Measurements from ENCODE around the gene IGLL1.
"Not testable (repeated sequence)": the region's sequence is repeated elsewhere in the genome, so short reads cannot be mapped to it uniquely, and the experiment has no call there.

IGLL1 gene

GRCh38 chr22:23562186-23562585 lies 17.9 kb downstream of the IGLL1 start:
- no peak for DNase-seq (ENCODE audit: low read depth)

GRCh38 chr22:23561025-23561510 lies 19.0 kb downstream of the IGLL1 start:
- not testable (repeated sequence) for DNase-seq (ENCODE audit: low read depth)

GRCh38 chr22:23560215-23560614 lies 19.9 kb downstream of the IGLL1 start:
- DNase-seq (ENCODE audit: low read depth): not testable (repeated sequence)

GRCh38 chr22:23557467-23557866 lies 22.6 kb downstream of the IGLL1 start:
- no peak for DNase-seq (ENCODE audit: low read depth)

- DNase-seq (ENCODE audit: low read depth): no peak
These were observed 23.1 kb downstream of the IGLL1 start for GRCh38 chr22:23557036-23557435.

- no peak for DNase-seq (ENCODE audit: low read depth)
These were observed 24.0 kb downstream of the IGLL1 start for GRCh38 chr22:23556026-23556620.

GRCh38 chr22:23555118-23555517 lies 25.0 kb downstream of the IGLL1 start:
- no peak for DNase-seq (ENCODE audit: low read depth)

GRCh38 chr22:23553924-23554870 lies 25.9 kb downstream of the IGLL1 start:
- no peak for DNase-seq (ENCODE audit: low read depth)

GRCh38 chr22:23553438-23553837 lies 26.7 kb downstream of the IGLL1 start:
- DNase-seq (ENCODE audit: low read depth): no peak

GRCh38 chr22:23552573-23552972 lies 27.5 kb downstream of the IGLL1 start:
- no peak for DNase-seq (ENCODE audit: low read depth)

- DNase-seq (ENCODE audit: low read depth): no peak
These were observed 28.7 kb downstream of the IGLL1 start for GRCh38 chr22:23551385-23551784.

- no peak for DNase-seq (ENCODE audit: low read depth)
These were observed 29.9 kb downstream of the IGLL1 start for GRCh38 chr22:23550049-23550650.

GRCh38 chr22:23549198-23549595 lies 30.9 kb downstream of the IGLL1 start:
- DNase-seq (ENCODE audit: low read depth): no peak

- no peak for DNase-seq (ENCODE audit: low read depth)
These were observed 31.4 kb downstream of the IGLL1 start for GRCh38 chr22:23548501-23549197.

GRCh38 chr22:23547818-23548500 lies 32.1 kb downstream of the IGLL1 start:
- peak; percentile 78 for DNase-seq (ENCODE audit: low read depth)

GRCh38 chr22:23547382-23547781 lies 32.7 kb downstream of the IGLL1 start:
- not testable (repeated sequence) for DNase-seq (ENCODE audit: low read depth)

- no peak for DNase-seq (ENCODE audit: low read depth)
These were observed 35.2 kb downstream of the IGLL1 start for GRCh38 chr22:23544852-23545251.

- DNase-seq (ENCODE audit: low read depth): not testable (repeated sequence)
These were observed 36.5 kb downstream of the IGLL1 start for GRCh38 chr22:23543506-23544000.

GRCh38 chr22:23542933-23543332 lies 37.2 kb downstream of the IGLL1 start:
- DNase-seq (ENCODE audit: low read depth): peak; percentile 55

GRCh38 chr22:23542391-23542790 lies 37.7 kb downstream of the IGLL1 start:
- DNase-seq (ENCODE audit: low read depth): not testable (repeated sequence)

- DNase-seq (ENCODE audit: low read depth): not testable (repeated sequence)
These were observed 38.2 kb downstream of the IGLL1 start for GRCh38 chr22:23541849-23542281.

Data from amniotic epithelial cell (primary cell).